ENCODE results near the gene DNAJC28. TPM values are rescaled to one million over a fixed set of nuclear protein-coding genes. Genes with fewer than 3 reads are reported as not detected.

DNAJC28 gene, protein sequence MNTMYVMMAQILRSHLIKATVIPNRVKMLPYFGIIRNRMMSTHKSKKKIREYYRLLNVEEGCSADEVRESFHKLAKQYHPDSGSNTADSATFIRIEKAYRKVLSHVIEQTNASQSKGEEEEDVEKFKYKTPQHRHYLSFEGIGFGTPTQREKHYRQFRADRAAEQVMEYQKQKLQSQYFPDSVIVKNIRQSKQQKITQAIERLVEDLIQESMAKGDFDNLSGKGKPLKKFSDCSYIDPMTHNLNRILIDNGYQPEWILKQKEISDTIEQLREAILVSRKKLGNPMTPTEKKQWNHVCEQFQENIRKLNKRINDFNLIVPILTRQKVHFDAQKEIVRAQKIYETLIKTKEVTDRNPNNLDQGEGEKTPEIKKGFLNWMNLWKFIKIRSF
- 0.10 to 0.61 TPM (median 0.43 TPM) in 5 replicates for total RNA-seq (2022; extraction: Qiagen RNA extraction; ENCODE audit: low read depth)

DNA sequence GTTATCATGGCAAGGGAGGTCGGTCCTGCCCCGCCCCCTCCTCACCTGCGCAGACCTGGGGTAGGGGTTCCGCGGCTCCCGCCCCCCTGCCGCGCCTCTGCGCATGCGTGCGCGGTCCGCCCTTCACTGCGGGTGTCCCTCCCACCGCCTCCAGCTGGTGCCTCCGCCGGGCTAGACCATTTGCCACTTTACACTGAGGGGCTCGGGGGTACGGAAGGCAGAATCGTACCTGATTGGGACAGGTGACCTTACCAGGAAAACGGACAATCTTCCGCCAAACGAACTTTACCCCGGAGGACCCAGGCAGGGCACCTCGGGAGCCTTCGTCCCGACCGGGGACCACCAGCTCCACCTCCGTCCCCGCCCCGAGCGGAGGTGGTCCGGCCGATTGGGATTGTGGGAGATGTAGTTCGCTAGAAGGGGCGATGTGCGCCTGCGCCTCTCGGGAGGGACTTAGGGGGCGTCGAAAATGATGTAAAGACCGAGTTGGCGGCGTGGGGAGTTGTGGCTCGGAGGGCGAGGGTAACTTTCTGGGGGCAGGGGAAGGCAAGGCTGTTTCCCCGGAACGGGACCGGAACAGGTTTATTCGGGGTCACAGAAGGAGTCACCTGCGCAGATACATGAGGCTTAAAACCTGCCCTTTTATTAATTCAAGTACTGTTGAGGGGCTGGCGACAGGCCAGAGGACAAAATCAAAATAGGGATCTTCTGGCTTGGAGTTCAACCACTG is at the start of gene DNAJC28:
DNAJC28 (minus strand) TSS at position 344 of the 730 bp plus-strand sequence. CDS start 2,323 bp downstream, outside the sequence.

DNA sequence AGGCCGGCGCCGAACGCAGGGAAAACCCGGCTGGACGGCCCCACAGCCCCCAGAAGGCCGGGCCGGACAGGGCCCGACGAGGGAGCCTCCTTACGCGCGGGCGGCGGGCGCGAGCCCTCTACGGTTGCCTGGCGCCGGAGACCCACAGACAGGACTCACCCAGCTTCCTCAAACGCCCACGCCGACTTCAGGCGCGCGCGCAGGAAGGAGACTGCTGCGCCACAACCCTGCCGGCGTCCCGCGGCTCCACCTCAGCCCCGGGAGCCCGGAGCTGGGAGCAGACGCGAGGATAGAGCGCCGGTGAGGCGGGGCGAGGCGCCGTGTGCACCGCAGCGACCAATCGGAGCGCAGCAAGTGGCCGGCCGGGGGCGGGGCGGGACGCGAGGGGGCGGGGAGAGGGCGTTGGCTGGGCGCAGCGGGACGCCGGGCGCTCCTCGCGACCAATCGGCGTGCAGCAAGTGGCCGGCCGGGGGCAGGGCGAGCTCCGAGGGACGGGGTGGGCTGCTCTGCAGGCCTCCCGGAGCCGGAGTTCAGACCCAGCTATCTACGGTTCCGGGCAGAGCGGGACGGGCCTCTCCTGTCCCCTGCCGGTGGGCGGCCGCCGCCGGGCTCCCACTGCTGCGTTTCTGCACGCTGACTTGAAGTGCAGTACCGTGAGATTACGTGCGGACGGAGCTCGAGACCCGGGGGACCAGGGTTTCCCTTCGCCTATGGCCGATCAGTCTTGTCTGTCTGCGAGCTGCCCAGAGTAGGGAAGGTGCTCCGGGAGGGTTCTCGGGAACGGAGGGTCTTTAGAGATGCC is 11.6 kb downstream of the DNAJC28 start, which contains the start of gene TMEM50B:
TMEM50B (minus strand) TSS at position 296 of the 802 bp plus-strand sequence. CDS start 11,089 bp downstream, outside the sequence.

Other genes with a start within 250 kb of the DNAJC28 start
- 15.9 to 21.8 TPM (median 19.6 TPM) in 5 replicates for gene IL10RB, start 225.3 kb downstream of the DNAJC28 start, total RNA-seq (2022; extraction: Qiagen RNA extraction; ENCODE audit: low read depth)
- 14.5 to 32.2 TPM (median 16.5 TPM) in 5 replicates for gene IFNAR1, start 166.7 kb downstream of the DNAJC28 start, total RNA-seq (2022; extraction: Qiagen RNA extraction; ENCODE audit: low read depth)
- gene IFNGR2, start 88.3 kb downstream of the DNAJC28 start, total RNA-seq (2022; extraction: Qiagen RNA extraction; ENCODE audit: low read depth), result 50.7 to 63.2 TPM (median 57.1 TPM) in 5 replicates
- 11.9 to 12.8 TPM (median 12.7 TPM) in 5 replicates for gene TMEM50B, start 11.7 kb downstream of the DNAJC28 start, total RNA-seq (2022; extraction: Qiagen RNA extraction; ENCODE audit: low read depth)
- gene GART, start 50.4 kb upstream of the DNAJC28 start, total RNA-seq (2022; extraction: Qiagen RNA extraction; ENCODE audit: low read depth), result 62.1 to 75.5 TPM (median 70.9 TPM) in 5 replicates
- gene SON, start 51.3 kb upstream of the DNAJC28 start, total RNA-seq (2022; extraction: Qiagen RNA extraction; ENCODE audit: low read depth), result 84.5 to 124 TPM (median 87.8 TPM) in 5 replicates
- 14.5 to 23.0 TPM (median 18.1 TPM) in 5 replicates for gene DONSON, start 97.0 kb upstream of the DNAJC28 start, total RNA-seq (2022; extraction: Qiagen RNA extraction; ENCODE audit: low read depth)
- 10.7 to 16.6 TPM (median 15.2 TPM) in 5 replicates for gene CRYZL1, start 150.0 kb upstream of the DNAJC28 start, total RNA-seq (2022; extraction: Qiagen RNA extraction; ENCODE audit: low read depth)
- 13.1 to 23.9 TPM (median 14.9 TPM) in 5 replicates for gene ITSN1, start 150.8 kb upstream of the DNAJC28 start, total RNA-seq (2022; extraction: Qiagen RNA extraction; ENCODE audit: low read depth)